ENCODE data around the gene SPPL3.

DNA sequence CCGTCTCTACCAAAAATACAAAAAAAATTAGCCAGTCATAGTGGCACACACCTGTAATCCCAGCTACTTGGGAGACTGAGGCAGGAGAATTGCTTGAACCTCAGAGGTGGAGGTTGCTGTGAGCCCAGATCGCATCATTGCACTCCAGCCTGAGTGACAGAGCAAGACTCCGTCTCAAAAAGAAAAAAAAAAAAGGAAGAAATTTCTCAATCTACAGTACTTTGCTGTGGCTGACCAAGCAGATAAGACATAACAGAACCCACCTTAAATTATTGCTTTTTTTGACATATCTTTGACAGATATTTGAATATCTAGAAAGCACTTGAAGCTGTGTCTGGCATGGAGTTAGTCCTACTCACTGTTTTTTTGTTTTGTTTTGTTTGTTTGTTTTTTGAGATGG is 39.3 kb upstream of the SPPL3 start:
- no peak for TF ChIP-seq FOXA2 (IDR thresholded peaks at IDR 0.05)
- TF ChIP-seq, protein P1, sequence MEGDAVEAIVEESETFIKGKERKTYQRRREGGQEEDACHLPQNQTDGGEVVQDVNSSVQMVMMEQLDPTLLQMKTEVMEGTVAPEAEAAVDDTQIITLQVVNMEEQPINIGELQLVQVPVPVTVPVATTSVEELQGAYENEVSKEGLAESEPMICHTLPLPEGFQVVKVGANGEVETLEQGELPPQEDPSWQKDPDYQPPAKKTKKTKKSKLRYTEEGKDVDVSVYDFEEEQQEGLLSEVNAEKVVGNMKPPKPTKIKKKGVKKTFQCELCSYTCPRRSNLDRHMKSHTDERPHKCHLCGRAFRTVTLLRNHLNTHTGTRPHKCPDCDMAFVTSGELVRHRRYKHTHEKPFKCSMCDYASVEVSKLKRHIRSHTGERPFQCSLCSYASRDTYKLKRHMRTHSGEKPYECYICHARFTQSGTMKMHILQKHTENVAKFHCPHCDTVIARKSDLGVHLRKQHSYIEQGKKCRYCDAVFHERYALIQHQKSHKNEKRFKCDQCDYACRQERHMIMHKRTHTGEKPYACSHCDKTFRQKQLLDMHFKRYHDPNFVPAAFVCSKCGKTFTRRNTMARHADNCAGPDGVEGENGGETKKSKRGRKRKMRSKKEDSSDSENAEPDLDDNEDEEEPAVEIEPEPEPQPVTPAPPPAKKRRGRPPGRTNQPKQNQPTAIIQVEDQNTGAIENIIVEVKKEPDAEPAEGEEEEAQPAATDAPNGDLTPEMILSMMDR (IDR thresholded peaks at IDR 0.05; ENCODE audit: low read depth, low read length, missing input control) = no peak
- TF ChIP-seq, protein P2, sequence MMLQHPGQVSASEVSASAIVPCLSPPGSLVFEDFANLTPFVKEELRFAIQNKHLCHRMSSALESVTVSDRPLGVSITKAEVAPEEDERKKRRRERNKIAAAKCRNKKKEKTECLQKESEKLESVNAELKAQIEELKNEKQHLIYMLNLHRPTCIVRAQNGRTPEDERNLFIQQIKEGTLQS (IDR thresholded peaks at IDR 0.05) = no peak
- TF ChIP-seq, protein P3, sequence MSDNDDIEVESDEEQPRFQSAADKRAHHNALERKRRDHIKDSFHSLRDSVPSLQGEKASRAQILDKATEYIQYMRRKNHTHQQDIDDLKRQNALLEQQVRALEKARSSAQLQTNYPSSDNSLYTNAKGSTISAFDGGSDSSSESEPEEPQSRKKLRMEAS (IDR thresholded peaks at IDR 0.05) = no peak
- TF ChIP-seq JUND (IDR thresholded peaks at IDR 0.05) = no peak
- no peak for TF ChIP-seq YY1 (IDR thresholded peaks at IDR 0.05)
- no peak for TF ChIP-seq SP1 (IDR thresholded peaks at IDR 0.05)
- no peak for TF ChIP-seq GABPA (IDR thresholded peaks at IDR 0.05 in 1 of 2, conservative IDR thresholded peaks at IDR 0.05 in 1 of 2)
- TF ChIP-seq, protein P4, sequence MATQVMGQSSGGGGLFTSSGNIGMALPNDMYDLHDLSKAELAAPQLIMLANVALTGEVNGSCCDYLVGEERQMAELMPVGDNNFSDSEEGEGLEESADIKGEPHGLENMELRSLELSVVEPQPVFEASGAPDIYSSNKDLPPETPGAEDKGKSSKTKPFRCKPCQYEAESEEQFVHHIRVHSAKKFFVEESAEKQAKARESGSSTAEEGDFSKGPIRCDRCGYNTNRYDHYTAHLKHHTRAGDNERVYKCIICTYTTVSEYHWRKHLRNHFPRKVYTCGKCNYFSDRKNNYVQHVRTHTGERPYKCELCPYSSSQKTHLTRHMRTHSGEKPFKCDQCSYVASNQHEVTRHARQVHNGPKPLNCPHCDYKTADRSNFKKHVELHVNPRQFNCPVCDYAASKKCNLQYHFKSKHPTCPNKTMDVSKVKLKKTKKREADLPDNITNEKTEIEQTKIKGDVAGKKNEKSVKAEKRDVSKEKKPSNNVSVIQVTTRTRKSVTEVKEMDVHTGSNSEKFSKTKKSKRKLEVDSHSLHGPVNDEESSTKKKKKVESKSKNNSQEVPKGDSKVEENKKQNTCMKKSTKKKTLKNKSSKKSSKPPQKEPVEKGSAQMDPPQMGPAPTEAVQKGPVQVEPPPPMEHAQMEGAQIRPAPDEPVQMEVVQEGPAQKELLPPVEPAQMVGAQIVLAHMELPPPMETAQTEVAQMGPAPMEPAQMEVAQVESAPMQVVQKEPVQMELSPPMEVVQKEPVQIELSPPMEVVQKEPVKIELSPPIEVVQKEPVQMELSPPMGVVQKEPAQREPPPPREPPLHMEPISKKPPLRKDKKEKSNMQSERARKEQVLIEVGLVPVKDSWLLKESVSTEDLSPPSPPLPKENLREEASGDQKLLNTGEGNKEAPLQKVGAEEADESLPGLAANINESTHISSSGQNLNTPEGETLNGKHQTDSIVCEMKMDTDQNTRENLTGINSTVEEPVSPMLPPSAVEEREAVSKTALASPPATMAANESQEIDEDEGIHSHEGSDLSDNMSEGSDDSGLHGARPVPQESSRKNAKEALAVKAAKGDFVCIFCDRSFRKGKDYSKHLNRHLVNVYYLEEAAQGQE (IDR thresholded peaks at IDR 0.05) = no peak
- no peak for TF ChIP-seq FOXA1 (IDR thresholded peaks at IDR 0.05)
- no peak for TF ChIP-seq EGR1 (IDR thresholded peaks at IDR 0.05; ENCODE audit: low read depth in 2 of 2)

Data from liver (tissue), 3 donors.